LHCN-M2 (cell line): ENCODE measurements around the gene VAV2. TPM values are rescaled to one million over a fixed set of nuclear protein-coding genes. Genes with fewer than 3 reads are reported as not detected.

Source experiments
- DNase-seq: peaks from one replicate; pipeline ENCODE4 v3.0.0-alpha.2; 2012; ENCODE audit warnings: low read depth
- total RNA-seq: library from RNA; depleted of rRNA; stranded (reverse); fragments of >200 nt; gene quantifications from 2 replicates; pipeline ENCODE4 v1.2.3, GENCODE V29; 2014

Gene VAV2
- total RNA-seq, 1 experiment from 2014 or later = 13.0 TPM

- DNase-seq = no peak
Observed at GRCh38 chr9:133732639-133733408, 259.3 kb downstream of the VAV2 start.

GRCh38 chr9:133731876-133732638 lies 260.1 kb downstream of the VAV2 start:
- DNase-seq = peak; percentile 90

- DNase-seq = no peak
Observed at GRCh38 chr9:133730994-133731715, 261.0 kb downstream of the VAV2 start.

GRCh38 chr9:133729617-133730281 lies 262.4 kb downstream of the VAV2 start:
- DNase-seq = no peak

- DNase-seq = no peak
Observed at GRCh38 chr9:133728856-133729616, 263.1 kb downstream of the VAV2 start.

GRCh38 chr9:133727876-133728441 lies 264.2 kb downstream of the VAV2 start:
- no peak for DNase-seq

- no peak for DNase-seq
Observed at GRCh38 chr9:133727277-133727875, 264.7 kb downstream of the VAV2 start.

- peak; percentile 39 for DNase-seq
Observed at GRCh38 chr9:133726401-133727276, 265.5 kb downstream of the VAV2 start.

GRCh38 chr9:133725886-133726285 lies 266.2 kb downstream of the VAV2 start:
- no peak for DNase-seq

GRCh38 chr9:133718563-133719315 lies 273.4 kb downstream of the VAV2 start:
- DNase-seq = no peak

GRCh38 chr9:133717113-133718031 lies 274.8 kb downstream of the VAV2 start:
- DNase-seq = no peak

- DNase-seq = no peak
Observed at GRCh38 chr9:133716564-133717112, 275.5 kb downstream of the VAV2 start.

GRCh38 chr9:133715866-133716563 lies 276.1 kb downstream of the VAV2 start:
- peak; percentile 84 for DNase-seq

- DNase-seq = peak; percentile 91
Observed at GRCh38 chr9:133715295-133715865, 276.7 kb downstream of the VAV2 start.

GRCh38 chr9:133714606-133715294 lies 277.4 kb downstream of the VAV2 start:
- peak; percentile 99 for DNase-seq
